SIG-M5 treated with dmso at 0.1 percent for 504 hours (cell line): Measurements from ENCODE around the gene MIEF2.

ENCODE experiments used
- DNase-seq: peaks from one replicate; lab custom pipeline; 2025; ENCODE audit not compliant: unreplicated experiment; lab: John Stamatoyannopoulos, UW

MIEF2 gene

DNA sequence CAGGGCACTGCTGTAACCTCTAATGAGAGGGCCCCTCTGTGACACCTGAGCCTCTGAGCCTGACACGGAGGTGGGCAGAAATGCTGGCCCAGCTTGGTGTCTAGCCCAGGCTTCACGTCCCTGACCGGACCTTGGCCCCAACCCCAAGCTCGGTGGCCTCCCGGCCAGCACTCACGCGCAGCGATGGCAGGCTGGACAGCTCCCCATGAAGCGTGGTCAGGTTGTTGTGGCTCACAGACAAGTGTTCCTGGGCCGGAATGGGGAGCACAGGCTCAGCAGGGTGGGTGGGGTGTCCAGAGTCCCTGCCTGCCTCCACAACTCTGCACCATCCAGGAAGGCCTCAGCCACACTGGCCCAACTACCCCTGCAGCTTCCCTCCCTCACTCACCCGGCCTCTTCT, 4.1 kb upstream of the MIEF2 start:
- DNase-seq = no peak

DNA sequence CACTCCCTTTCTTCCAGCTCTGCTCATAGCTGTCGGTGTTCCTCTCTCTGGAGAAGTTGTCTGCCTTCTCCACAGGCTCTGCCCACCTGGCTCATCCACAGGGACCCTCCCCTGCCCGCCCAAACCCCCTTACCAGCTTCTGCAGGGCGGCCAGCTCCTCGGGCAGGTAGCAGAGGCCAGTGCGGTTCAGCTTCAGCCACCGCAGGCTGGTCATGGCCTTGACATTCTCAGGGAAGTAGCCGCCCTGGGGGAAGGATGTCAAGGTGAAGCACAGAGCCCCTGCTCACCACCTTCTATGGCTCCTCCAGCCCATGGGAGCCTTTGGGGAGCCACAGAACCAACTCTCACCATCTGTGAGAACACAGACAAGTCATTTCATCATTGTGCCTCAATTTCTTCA, 3.7 kb upstream of the MIEF2 start:
- no peak for DNase-seq

DNA sequence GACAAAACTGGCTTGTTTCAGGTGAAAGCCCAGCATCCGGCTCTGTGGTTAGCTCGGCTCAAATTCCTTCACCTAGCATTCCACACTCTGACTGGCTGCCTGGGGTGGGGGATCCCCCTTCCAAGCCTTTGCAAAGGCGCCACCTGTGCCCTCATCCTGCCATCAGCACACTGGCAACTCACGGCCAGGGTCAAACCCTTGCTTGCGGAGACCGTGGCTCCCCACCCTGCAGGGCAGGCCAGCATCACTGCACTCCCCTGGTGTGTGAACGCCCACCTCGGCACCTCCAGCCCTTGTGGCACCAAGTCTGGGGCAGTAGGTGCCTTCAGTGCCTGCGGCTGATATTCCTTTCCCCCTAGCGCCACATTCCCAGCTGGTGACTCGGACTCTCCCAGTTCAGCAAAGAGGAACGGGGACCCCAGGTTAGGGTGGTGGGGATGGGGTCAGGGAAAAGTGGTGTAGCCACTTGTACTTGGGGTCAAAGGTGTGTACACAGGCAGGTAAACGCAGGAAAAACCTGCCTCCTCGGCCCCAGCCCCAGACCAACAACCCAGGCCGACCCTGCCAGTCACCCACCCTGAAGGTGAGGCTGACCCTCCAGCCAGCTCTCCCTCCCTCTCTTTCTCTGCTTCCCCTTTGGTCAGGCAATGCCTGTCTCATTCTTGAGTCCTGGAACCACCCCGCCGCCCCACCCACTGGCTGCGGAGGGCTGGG, 3.0 kb upstream of the MIEF2 start:
- DNase-seq = peak; percentile 2

DNA sequence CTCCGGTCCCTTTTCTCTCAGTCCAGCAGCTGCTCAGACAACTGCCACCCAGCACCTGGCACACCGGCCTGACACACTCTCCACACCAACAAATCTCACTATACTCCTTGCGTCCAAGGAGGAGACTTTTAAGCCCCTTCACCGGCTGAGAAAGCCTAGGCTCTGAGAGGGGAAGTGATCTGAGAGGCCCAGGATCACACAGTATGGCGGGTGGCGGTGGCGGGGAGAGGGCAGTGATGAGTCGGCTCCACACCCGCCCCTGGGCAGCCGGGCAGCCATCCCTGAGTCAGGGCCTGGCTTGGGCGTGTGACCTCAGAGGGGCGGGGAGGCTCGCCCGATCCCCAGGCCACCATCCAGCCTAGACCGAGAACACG, 2.5 kb upstream of the MIEF2 start:
- DNase-seq = peak; percentile 57

DNA sequence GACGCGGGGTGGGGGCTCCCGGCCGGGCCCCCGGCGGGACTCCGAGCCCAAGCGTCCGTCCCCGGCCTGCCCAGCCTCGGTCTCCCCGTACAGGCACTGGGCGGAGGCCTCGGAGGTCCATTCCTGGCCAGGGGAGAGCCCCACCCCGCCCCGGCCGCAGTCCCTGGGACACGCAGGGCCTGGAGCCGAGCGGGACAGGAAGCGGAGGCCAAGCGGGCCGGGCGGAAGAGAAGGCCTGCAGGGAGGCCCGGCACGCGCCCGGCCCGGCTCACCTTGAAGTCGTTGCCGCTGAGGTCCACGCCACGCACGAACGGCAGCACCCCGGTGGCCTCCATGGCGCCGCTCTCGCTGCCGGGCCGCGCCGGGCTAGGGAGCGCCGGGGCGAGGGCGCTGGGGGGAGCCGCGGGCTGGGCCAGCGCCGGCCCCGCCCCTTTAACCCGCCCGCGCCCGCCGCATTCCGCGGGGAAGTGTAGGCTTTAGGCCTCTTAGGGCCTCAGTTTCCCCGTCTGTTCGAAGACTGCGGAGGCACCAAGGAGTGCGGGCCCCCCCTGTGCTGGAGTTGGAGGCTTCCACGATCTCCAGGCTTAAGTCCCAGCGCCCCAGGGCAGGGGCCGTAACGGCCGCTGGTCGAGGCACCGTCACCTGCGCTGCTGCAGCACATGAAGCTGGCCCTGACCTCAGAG, 2.0 kb upstream of the MIEF2 start, which contains the start of gene FLII:
Gene FLII, minus strand, starts transcription at position 383 of the 683 bp plus-strand sequence. Its CDS starts 48 bp downstream, at position 335.
- DNase-seq = peak; percentile 25

DNA sequence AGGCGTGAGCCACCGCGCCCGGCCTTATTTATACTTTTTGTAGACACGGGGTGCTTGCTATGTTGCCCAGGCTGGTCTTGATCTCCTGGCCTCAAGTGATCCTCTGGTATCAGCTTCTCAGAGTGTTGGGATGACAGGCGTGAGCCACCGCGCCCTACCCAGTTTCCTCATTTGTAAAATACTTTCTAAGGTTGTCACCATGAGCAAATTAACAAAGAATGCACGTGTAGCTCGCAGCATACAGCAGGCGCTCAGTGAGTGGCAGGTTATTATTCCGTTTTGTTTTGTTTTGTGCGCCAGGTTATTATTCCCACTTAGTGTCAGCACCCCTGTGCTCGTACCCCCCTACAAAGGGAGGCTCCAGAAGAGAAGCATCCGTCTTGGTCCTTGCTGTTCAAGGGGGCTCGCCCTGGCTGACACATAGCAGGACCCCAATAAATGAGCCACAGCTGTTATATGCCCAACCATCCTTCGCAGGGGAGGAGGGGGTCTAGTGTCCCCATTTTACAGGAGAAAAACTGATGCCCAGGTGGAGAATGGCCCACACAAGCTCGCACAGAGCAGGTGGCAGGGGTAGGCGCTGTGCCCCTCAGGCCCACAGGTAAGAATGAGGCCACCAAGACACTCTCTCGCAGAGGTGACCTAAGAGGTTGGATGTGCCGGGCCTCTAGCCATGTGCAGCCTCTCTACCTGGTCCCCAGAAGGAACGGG, 686 bp upstream of the MIEF2 start:
- DNase-seq = no peak

DNA sequence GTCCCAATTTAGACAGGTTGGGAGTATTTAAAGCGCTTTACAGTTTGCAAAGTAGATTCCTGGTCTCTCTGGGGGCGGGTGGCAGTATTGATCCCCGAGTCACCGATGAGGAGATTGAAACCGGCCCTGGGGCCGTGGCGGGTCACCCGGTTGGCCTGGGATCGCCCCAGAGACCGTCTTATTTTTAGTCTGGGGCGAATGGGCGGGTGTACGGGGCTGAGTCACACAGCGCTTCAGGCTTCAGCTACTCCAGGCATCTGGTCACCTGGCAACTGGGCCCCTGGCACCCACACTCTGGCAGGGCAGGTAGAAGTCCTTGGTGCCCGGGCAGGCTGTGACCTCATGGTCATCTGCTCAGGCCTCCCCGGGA, 669 bp downstream of the MIEF2 start:
- peak; percentile 50 for DNase-seq

DNA sequence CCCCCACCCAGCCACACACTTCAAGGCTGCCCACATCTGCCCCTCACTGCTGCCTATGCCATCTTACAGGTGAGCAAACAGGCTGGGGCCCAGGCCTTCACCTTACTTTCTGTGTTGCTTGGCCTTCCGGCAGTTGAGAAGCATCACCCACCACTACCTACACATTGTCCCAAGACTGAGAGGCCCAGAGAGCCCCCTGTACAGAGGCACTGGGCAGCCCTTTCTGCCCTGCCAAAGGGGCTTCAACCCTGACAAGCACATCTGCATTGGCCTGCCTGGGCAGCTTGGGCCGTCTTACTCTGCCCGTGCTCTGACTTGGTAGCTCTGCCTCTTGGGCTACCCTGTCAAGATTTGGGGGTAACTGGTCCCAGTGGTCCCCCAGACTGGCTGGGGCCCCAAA, 1.2 kb downstream of the MIEF2 start:
- no peak for DNase-seq

DNA sequence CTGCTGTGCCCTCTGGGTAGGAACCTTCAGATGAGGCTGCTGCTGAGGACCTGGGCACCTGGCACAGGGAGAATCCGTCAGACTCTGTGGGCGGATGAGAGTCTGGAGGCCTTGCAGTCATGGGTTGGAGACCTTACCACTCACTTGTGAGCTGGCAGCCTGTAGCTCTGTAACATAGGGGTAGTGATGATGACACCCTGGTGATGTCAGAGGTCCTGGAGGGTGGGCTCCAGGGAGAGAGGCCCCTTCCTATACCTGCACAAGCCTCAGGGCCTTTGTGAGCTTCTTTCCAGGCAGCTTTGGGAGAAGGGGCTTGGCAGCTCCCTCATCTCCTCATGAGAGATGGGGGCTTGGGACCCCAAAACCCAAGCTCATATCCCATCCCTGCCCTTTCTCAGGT, 1.6 kb downstream of the MIEF2 start:
- DNase-seq = no peak

DNA sequence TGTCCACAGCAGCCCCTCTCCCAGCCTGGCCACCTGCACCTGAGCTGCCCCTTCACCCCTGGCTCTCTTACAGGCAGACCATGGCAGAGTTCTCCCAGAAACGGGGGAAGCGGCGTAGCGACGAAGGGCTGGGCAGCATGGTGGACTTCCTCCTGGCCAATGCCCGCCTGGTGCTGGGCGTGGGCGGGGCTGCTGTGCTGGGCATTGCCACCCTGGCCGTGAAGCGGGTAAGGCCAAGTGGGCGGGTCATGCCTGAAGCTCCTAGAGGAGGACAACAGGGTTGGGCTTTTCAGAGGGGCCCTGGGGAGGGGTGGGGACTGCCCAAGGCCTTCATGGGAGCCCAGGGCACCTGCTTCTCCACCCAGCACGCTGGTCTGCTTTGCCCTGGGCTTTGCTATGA, 2.2 kb downstream of the MIEF2 start:
- DNase-seq = no peak

DNA sequence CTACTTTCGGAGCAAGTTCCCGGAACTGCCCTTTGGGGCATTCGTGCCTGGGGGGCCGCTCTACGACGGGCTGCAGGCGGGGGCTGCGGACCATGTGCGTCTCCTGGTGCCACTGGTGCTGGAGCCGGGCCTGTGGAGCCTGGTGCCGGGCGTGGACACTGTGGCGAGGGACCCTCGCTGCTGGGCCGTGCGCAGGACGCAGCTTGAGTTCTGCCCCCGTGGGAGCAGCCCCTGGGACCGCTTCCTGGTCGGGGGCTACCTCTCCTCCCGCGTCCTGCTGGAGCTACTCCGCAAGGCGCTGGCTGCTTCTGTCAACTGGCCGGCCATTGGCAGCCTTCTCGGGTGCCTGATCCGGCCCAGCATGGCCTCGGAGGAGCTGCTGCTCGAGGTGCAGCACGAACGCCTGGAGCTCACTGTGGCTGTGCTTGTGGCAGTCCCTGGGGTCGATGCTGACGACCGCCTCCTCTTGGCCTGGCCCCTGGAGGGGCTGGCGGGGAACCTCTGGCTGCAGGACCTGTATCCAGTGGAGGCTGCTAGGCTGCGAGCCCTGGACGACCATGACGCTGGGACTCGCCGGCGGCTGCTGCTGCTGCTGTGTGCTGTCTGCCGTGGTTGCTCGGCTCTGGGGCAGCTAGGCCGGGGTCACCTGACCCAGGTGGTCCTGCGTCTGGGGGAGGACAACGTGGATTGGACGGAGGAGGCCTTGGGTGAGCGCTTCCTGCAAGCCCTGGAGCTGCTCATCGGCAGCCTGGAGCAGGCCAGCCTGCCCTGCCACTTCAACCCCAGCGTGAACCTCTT, 3.6 kb downstream of the MIEF2 start:
- DNase-seq = no peak

DNA sequence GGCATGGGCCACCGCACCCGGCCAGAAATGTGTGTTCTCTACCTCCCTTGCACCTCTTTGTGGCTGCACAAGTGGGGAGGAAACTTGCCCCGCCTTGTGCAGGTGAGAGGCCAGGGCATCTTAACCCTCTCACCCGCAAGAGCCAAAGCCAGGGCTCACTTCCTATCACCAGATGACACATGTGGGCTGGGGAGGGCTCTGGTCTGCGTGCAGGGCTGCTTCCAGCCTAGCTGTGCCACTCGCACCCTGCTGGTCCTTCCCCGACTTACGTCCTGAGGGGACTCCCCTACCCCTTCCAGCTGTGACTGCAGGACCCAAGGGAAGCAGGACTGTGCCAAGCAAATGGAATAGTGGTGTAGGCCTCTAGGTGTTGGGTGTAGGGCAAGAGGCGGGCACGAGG, 6.9 kb downstream of the MIEF2 start:
- DNase-seq = no peak

DNA sequence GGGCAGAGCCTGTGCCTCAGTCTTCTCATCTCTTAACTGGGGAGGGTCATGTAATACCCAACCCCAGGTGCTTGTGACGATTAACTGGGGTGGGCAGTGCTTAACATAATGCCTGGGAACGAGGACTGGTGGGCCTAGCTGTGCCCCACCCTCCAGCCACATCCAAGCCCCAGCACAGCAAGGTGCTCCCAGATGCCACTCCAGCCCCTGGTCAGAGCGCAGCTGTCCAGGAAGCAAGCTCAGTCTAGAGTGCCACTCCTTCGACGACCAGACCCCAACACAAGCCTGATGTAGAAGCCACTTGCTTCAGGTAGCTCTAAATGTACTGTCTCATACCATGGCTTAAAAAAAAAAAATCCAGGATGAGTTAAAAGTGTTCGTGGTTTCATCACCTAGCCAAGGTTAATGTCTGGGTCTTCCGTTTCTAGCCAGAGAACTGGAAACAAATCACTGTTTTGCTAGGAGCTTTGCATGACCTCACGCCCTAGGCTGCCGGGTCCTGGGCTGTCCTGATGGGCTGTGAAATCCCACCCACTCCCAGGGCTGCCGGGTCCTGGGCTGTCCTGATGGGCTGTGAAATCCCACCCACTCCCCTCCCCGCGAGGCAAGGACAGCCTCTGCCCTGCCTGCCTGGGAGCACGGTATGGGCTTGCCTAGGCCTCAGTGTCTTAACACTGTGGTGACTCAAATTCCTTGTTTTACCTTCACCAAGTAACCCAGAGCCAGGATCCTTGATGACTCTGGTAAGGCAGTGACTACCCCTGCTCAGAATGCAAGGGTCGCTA, 7.7 kb downstream of the MIEF2 start:
- DNase-seq = no peak

DNA sequence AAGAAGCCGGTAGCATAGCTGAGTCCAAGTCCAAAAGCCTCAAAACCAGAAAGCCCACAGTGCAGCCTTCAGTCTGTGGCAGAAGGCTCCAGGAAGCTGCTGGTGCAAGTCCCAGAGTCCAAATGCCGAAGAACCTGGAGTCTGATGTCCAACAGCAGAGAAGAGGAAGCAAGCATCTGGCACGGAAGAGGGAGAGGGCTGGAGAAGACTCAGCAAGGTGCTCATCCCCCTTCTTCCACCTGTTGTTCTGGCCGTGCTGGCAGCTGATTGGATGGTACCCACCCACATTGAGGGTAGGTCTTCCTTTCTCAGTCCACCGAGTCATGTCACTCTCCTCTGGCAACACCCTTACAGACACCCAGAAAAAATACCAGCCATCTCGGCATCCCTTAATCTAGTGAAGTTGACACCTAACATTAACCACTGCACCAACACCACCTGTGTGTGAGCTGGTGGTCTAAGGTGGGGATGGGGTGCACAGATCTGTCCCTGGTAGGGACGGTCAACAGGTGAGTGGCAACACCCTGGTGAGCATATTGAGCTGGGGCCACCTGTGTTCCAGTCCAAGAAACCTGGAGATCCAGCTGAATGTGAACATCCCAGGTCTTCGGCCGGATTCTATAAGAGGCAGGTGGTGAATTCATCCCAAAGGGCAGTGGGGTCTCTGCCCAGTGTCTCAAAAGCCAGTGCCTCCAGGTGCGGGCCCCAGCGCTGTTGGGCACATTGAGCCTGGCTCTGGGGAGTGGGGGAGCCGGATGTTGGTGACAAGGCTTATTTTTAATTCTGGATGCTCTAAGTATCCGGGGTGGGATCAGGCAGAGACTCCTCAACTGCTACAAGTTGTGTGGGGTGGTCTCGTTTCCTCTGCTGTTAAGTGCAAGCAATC, 9.8 kb downstream of the MIEF2 start:
- no peak for DNase-seq

DNA sequence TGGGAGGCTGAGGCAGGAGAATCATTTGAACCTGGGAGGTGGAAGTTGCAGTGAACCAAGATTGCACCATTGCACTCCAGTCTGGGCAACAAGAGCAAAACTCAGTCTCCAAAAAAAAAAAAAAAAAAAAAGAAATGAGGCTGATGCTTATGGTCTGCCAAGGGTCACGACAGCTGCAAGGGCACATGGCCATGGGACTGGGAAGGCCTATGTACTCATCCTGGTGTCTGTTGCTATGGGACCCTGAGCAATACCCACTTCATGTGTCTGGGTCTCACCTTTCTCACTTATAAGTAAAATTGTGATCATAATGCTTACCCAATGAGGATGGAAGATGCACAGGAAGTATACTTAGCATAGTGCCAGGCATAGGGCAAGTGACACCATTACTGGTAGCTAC, 16.6 kb downstream of the MIEF2 start:
- no peak for DNase-seq

DNA sequence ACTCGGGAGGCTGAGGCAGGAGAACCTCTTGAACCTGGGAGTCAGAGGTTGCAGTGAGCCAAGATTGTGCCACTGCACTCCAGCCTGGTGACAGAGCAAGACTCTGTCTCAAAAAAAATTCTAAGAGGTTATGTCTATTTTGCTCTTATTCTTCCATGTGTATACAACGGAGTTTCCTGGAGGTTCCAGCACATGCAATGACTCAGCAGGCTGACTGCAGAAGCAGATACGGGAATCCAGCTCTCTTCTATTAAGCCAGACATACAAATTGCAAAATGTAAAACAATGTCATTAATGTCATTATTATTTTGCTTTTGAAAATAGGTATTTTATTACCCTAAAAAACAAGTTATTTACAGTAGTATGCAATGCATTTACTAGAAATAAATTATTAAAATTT, 18.4 kb downstream of the MIEF2 start:
- no peak for DNase-seq

DNA sequence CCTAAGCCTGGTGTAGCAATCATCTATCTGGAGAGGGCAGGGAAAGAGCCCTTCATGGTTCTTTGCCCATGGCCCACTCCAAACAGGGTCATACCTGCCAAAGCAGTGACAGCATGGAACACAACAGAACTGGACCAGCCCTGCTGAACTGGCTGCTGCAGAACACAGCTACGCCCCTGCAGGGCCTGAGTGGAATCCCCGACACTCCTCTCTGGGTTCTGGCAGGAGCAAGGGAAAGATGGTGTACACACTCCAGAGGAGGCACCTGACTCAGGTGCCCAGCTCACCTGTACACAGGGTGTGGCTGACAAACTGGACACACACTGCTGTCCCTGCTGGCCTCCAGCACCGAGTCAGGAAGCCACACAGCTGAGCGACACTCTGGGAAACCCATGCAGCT, 19.8 kb downstream of the MIEF2 start:
- DNase-seq = no peak

DNA sequence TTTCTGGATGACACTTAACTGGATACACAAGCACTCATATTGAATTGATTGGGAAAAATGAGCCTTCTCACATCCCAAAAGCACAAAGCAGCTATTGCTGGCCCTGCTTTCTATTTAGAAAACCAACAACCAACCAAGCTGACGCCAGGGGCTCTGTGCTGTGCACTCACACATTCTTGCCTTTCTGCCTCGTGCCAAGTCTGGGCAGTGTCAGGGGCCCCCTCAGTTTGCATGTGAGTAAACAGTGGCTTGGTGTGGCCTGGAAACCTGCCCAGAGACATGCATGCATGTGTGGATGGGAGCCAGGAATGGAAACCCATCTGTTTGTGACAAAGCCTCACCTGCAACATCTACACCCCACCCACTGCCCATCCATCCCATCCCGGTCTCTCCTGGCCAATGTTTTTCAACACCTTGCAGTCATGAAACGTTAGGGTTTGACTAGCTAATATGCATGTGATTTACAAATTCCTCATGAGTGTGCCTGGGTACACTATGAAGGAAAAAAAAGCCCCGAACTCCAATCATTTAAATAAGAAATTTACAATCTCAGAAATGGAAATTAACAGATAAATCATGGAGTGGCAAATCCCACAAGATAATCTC, 20.4 kb downstream of the MIEF2 start:
- DNase-seq = no peak

DNA sequence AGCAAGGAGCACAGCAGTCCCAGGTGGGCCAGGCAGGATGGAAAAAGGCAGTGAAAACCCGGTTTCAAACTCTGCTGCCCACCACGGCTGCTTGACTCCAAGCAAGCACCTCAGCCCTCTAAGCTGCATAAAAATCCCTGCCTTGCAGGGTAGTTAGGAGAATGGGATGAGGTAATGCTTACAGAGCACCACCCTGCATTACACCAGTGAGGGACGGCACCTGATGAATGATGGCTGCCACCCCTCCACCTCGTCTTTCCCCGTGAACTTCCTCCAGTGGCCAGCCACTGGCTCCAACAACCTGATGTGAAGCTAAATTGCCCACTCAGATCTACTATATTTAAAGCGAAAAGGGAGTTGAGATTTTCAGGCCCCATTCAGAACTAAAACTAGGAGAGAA, 21.3 kb downstream of the MIEF2 start:
- DNase-seq = no peak
